ENCODE data around the gene USP34.

Gene USP34

DNA sequence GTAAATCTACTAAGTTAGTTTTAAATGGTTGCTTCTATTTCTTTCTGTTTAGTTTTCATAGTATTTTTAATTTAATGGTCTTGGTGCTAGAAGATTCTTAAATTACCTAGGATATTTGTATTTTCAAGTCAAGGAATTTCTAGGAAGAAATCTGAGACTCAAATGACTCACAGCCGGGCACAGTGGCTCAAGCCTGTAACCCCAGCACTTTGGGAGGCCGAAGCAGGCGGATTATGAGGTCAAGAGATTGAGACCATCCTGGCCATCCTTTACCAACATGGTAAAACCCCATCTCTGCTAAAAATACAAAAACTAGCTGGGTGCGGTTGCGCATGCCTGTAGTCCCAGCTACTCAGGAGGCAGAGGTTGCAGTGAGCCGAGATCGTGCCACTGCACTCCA lies 213.4 kb downstream of the USP34 start:
- no peak overlapping the region for H3K9ac ChIP-seq (ENCODE audit: low read depth, low read length, poor library complexity)
- H3K23ac ChIP-seq (ENCODE audit: low read depth, low read length, poor library complexity) = no peak overlapping the region
- H3K4ac ChIP-seq (ENCODE audit: low read length) = no peak overlapping the region
- no peak overlapping the region for H2BK120ac ChIP-seq (ENCODE audit: low read depth, low read length)
- no peak overlapping the region for H3K4me2 ChIP-seq (ENCODE audit: insufficient read depth, low read length, poor library complexity, severe bottlenecking)
- peaks cover 3 to 75% of the 10 kb centered on the region in 2 donors for H3K36me3 ChIP-seq (replicated peaks in 1 of 2; ENCODE audit: control insufficient read depth in 2 of 2, insufficient read depth in 2 of 2, low read length in 2 of 2)
- H2BK15ac ChIP-seq (ENCODE audit: low read length) = no peak overlapping the region
- H4K8ac ChIP-seq (ENCODE audit: low read depth, low read length) = no peak overlapping the region
- no peak overlapping the region for H3K27ac ChIP-seq (replicated peaks; ENCODE audit: low read length)
- no peak overlapping the region for H3K14ac ChIP-seq (ENCODE audit: low read length)
- no peak for DNase-seq (ENCODE audit: low spot score)
- no peak overlapping the region for H2BK12ac ChIP-seq (ENCODE audit: low read length)
- no peak overlapping the region for H3K18ac ChIP-seq (ENCODE audit: low read length)
- no CpG with 5 or more reads among the region's 7 CpGs for WGBS, 2 donors (ENCODE audit: extremely low coverage in 2 of 2, insufficient read length in 2 of 2, insufficient replicate concordance in 1 of 2)
- no peaks in the 10 kb centered on the region for H3K9me3 ChIP-seq (replicated peaks in 1 of 2; ENCODE audit: control insufficient read depth in 2 of 2, insufficient read depth in 1 of 2, low read depth in 1 of 2, low read length in 2 of 2)
- no peak overlapping the region for H2AK5ac ChIP-seq (ENCODE audit: low read depth, low read length)
- H3K79me1 ChIP-seq (ENCODE audit: low read depth, low read length) = no peaks in the 10 kb centered on the region
- H3K4me3 ChIP-seq (ENCODE audit: low read length in 2 of 2) = no peak overlapping the region
- H3K27me3 ChIP-seq (ENCODE audit: control insufficient read depth in 3 of 3, insufficient read depth in 3 of 3, low read depth in 1 of 3, low read length in 3 of 3) = no peaks in the 10 kb centered on the region
- H2AFZ ChIP-seq (ENCODE audit: low read length) = no peak overlapping the region
- H4K91ac ChIP-seq (ENCODE audit: low read depth, low read length, poor library complexity) = no peak overlapping the region
- no peaks in the 10 kb centered on the region for H3K4me1 ChIP-seq (ENCODE audit: control insufficient read depth in 2 of 2, insufficient read depth in 1 of 2, low read depth in 1 of 2, low read length in 2 of 2)
- no peak overlapping the region for H2BK5ac ChIP-seq (ENCODE audit: low read length)

DNA sequence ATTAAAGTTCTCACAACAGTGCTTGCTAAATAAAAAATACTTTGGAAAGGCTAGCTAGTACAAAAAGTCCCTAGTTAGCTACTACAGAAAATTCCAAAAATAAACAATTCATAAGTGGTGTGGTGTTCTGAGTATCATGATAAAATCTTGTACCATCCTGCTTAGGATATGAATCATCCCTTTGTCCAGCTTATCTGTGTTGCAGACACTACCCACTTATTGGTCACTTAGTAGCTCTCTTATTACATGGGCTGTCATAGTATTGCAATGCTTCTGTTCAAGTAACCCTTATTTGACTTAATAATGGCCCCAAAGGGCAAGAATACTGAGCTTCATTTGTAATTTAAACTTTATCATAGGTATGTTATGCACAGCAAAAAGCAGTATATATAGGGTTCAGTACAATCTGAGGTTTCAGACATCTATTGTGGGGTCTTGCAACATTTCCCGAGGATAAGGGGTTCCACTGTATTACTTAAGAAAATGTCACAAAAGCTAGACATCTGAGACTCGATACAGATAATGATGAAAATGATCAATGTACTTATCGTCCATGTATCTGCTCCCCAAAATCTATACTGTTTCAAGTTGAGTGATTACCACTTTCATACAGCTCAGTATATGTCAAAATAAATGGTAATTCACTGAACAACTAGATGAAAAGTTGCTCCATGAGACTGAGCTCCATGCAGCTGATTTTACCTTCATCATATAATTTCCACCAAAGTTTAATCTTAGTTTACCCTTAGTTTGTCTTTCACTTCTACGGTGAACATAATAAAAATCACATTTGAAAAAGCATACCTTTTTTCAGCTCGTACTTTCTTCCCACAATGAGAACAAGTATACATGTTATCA lies 215.1 kb downstream of the USP34 start:
- Histone ChIP-seq H3K4me1 (ENCODE audit: control insufficient read depth in 2 of 2, insufficient read depth in 1 of 2, low read depth in 1 of 2, low read length in 2 of 2) (no peaks in the 10 kb centered on the region), H3K23ac (ENCODE audit: low read depth, low read length, poor library complexity) (no peak overlapping the region), H3K79me1 (ENCODE audit: low read depth, low read length) (no peaks in the 10 kb centered on the region), H3K4me3 (ENCODE audit: low read length in 2 of 2) (no peak overlapping the region), H3K14ac (ENCODE audit: low read length) (no peak overlapping the region), H3K27me3 (ENCODE audit: control insufficient read depth in 3 of 3, insufficient read depth in 3 of 3, low read depth in 1 of 3, low read length in 3 of 3) (no peaks in the 10 kb centered on the region), H3K9me3 (replicated peaks in 1 of 2; ENCODE audit: control insufficient read depth in 2 of 2, insufficient read depth in 1 of 2, low read depth in 1 of 2, low read length in 2 of 2) (no peaks in the 10 kb centered on the region), H4K91ac (ENCODE audit: low read depth, low read length, poor library complexity) (no peak overlapping the region), H3K4ac (ENCODE audit: low read length) (no peak overlapping the region), H2BK120ac (ENCODE audit: low read depth, low read length) (no peak overlapping the region), H2BK5ac (ENCODE audit: low read length) (no peak overlapping the region), H2AK5ac (ENCODE audit: low read depth, low read length) (no peak overlapping the region), H2BK12ac (ENCODE audit: low read length) (no peak overlapping the region), H3K9ac (ENCODE audit: low read depth, low read length, poor library complexity) (no peak overlapping the region), H3K36me3 (replicated peaks in 1 of 2; ENCODE audit: control insufficient read depth in 2 of 2, insufficient read depth in 2 of 2, low read length in 2 of 2) (peaks cover 3 to 76% of the 10 kb centered on the region in 2 donors), H3K4me2 (ENCODE audit: insufficient read depth, low read length, poor library complexity, severe bottlenecking) (no peak overlapping the region), H3K18ac (ENCODE audit: low read length) (no peak overlapping the region), H2AFZ (ENCODE audit: low read length) (no peak overlapping the region), H3K27ac (replicated peaks; ENCODE audit: low read length) (no peak overlapping the region), H2BK15ac (ENCODE audit: low read length) (no peak overlapping the region), H4K8ac (ENCODE audit: low read depth, low read length) (no peak overlapping the region)
- DNase-seq (ENCODE audit: low spot score) = no peak
- no CpG with 5 or more reads among the region's 5 CpGs for WGBS, 2 donors (ENCODE audit: extremely low coverage in 2 of 2, insufficient read length in 2 of 2, insufficient replicate concordance in 1 of 2)

DNA sequence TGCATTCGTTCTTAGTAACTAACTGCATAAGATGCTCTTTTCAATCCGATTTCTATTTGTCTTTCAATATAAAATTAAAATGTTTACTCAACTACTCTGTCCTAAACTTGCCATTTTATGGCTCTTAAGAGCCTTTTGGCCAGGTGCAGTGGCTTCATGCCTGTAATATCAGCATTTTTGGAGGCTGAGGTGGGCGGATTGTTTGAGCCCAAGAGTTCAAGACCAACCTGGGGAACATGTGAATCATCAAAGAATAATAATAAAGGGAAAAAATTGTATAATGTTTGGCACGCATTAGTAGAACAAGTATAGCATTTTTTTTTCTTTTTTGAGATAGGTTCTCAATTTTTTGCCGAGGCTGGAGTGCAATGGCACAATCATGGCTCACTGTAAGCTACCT lies 216.4 kb downstream of the USP34 start:
- Histone ChIP-seq H2BK5ac (ENCODE audit: low read length) (no peak overlapping the region), H2BK15ac (ENCODE audit: low read length) (no peak overlapping the region), H2BK12ac (ENCODE audit: low read length) (no peak overlapping the region), H3K27ac (replicated peaks; ENCODE audit: low read length) (no peak overlapping the region), H3K36me3 (replicated peaks in 1 of 2; ENCODE audit: control insufficient read depth in 2 of 2, insufficient read depth in 2 of 2, low read length in 2 of 2) (peaks cover 6 to 77% of the 10 kb centered on the region in 2 donors), H2AFZ (ENCODE audit: low read length) (no peak overlapping the region), H2BK120ac (ENCODE audit: low read depth, low read length) (no peak overlapping the region), H3K4me2 (ENCODE audit: insufficient read depth, low read length, poor library complexity, severe bottlenecking) (no peak overlapping the region), H3K23ac (ENCODE audit: low read depth, low read length, poor library complexity) (no peak overlapping the region), H4K8ac (ENCODE audit: low read depth, low read length) (no peak overlapping the region), H4K91ac (ENCODE audit: low read depth, low read length, poor library complexity) (no peak overlapping the region), H3K14ac (ENCODE audit: low read length) (no peak overlapping the region), H3K27me3 (ENCODE audit: control insufficient read depth in 3 of 3, insufficient read depth in 3 of 3, low read depth in 1 of 3, low read length in 3 of 3) (no peaks in the 10 kb centered on the region), H3K4me3 (ENCODE audit: low read length in 2 of 2) (no peak overlapping the region), H2AK5ac (ENCODE audit: low read depth, low read length) (no peak overlapping the region), H3K9ac (ENCODE audit: low read depth, low read length, poor library complexity) (no peak overlapping the region), H3K4ac (ENCODE audit: low read length) (no peak overlapping the region), H3K4me1 (ENCODE audit: control insufficient read depth in 2 of 2, insufficient read depth in 1 of 2, low read depth in 1 of 2, low read length in 2 of 2) (no peaks in the 10 kb centered on the region), H3K18ac (ENCODE audit: low read length) (no peak overlapping the region), H3K79me1 (ENCODE audit: low read depth, low read length) (no peaks in the 10 kb centered on the region), H3K9me3 (replicated peaks in 1 of 2; ENCODE audit: control insufficient read depth in 2 of 2, insufficient read depth in 1 of 2, low read depth in 1 of 2, low read length in 2 of 2) (no peaks in the 10 kb centered on the region)
- DNase-seq (ENCODE audit: low spot score) = no peak
- WGBS, 2 donors (ENCODE audit: extremely low coverage in 2 of 2, insufficient read length in 2 of 2, insufficient replicate concordance in 1 of 2) = no CpG with 5 or more reads among the region's 5 CpGs

DNA sequence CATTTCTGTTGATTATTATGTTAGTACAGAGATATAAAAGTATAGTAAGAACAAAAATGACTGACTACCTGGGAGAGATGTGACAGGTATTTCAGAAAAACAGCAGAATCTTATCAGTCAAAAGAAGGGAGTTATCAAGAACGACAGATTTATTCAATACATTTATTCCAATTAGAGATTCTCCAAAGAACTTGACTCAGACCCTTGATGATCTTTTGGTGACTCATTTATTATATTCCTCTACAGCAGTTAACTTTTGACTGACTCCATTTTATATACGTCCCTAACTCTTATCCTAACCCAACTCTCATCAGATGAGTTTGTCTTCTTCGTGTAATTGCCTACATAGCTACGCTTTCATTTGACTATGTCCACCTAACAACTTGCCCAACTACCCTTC lies 217.8 kb downstream of the USP34 start:
- no peak for DNase-seq (ENCODE audit: low spot score)
- no peak overlapping the region for H2AK5ac ChIP-seq (ENCODE audit: low read depth, low read length)
- H3K4me2 ChIP-seq (ENCODE audit: insufficient read depth, low read length, poor library complexity, severe bottlenecking) = no peak overlapping the region
- H2BK12ac ChIP-seq (ENCODE audit: low read length) = no peak overlapping the region
- H2BK120ac ChIP-seq (ENCODE audit: low read depth, low read length) = no peak overlapping the region
- no peaks in the 10 kb centered on the region for H3K4me1 ChIP-seq (ENCODE audit: control insufficient read depth in 2 of 2, insufficient read depth in 1 of 2, low read depth in 1 of 2, low read length in 2 of 2)
- H3K23ac ChIP-seq (ENCODE audit: low read depth, low read length, poor library complexity) = no peak overlapping the region
- peaks cover 6 to 70% of the 10 kb centered on the region in 2 donors for H3K36me3 ChIP-seq (replicated peaks in 1 of 2; ENCODE audit: control insufficient read depth in 2 of 2, insufficient read depth in 2 of 2, low read length in 2 of 2)
- H3K9me3 ChIP-seq (replicated peaks in 1 of 2; ENCODE audit: control insufficient read depth in 2 of 2, insufficient read depth in 1 of 2, low read depth in 1 of 2, low read length in 2 of 2) = no peaks in the 10 kb centered on the region
- H3K18ac ChIP-seq (ENCODE audit: low read length) = no peak overlapping the region
- 100% methylated on average over 1 of the region's 4 CpGs; no CpG with 5 or more reads in 1 of the 2 donors for WGBS, 2 donors (ENCODE audit: extremely low coverage in 2 of 2, insufficient read length in 2 of 2, insufficient replicate concordance in 1 of 2)
- no peak overlapping the region for H4K8ac ChIP-seq (ENCODE audit: low read depth, low read length)
- no peak overlapping the region for H4K91ac ChIP-seq (ENCODE audit: low read depth, low read length, poor library complexity)
- H2BK5ac ChIP-seq (ENCODE audit: low read length) = no peak overlapping the region
- no peak overlapping the region for H3K4me3 ChIP-seq (ENCODE audit: low read length in 2 of 2)
- H2AFZ ChIP-seq (ENCODE audit: low read length) = no peak overlapping the region
- no peaks in the 10 kb centered on the region for H3K27me3 ChIP-seq (ENCODE audit: control insufficient read depth in 3 of 3, insufficient read depth in 3 of 3, low read depth in 1 of 3, low read length in 3 of 3)
- H3K79me1 ChIP-seq (ENCODE audit: low read depth, low read length) = no peaks in the 10 kb centered on the region
- H3K4ac ChIP-seq (ENCODE audit: low read length) = no peak overlapping the region
- H2BK15ac ChIP-seq (ENCODE audit: low read length) = no peak overlapping the region
- H3K9ac ChIP-seq (ENCODE audit: low read depth, low read length, poor library complexity) = no peak overlapping the region
- H3K14ac ChIP-seq (ENCODE audit: low read length) = no peak overlapping the region
- H3K27ac ChIP-seq (replicated peaks; ENCODE audit: low read length) = no peak overlapping the region

All from neuronal stem cell (in vitro differentiated cells).